ENCODE results near the gene OPCML.

DNA sequence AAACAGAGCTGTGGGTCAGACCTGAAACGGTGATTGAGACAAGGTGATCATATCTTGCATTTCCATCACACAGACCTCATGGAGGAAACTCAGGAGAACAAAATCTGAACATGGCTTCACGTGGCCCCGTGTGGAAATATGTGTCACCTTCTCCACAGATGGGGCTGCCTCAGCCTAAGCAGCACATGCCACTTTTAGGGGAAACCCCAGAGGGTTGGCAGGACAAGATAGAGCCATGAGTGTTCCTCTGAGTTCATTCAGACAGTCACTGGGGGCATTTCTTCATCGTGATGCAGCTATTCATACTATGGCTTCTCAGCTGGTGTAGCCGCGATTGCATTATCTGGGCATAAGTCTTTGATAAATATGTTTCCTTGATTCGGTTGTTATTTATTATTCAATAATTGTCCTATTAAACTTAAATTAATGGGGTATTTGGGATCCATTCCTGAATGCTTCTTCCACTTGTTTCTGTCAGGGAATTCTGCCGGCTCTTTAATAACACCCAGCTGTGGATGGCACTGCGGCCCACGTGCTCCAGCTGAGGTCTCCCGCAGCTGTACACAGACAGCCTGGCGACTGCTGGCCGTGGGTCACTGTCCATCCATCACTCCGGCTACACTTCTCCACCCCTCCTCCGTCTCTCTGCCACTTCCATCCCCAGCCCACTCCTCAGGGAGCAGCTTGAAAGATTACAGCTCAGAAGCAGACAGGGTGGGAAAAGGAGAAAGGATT, 485.1 kb downstream of the OPCML start:
- TF ChIP-seq, protein P1, sequence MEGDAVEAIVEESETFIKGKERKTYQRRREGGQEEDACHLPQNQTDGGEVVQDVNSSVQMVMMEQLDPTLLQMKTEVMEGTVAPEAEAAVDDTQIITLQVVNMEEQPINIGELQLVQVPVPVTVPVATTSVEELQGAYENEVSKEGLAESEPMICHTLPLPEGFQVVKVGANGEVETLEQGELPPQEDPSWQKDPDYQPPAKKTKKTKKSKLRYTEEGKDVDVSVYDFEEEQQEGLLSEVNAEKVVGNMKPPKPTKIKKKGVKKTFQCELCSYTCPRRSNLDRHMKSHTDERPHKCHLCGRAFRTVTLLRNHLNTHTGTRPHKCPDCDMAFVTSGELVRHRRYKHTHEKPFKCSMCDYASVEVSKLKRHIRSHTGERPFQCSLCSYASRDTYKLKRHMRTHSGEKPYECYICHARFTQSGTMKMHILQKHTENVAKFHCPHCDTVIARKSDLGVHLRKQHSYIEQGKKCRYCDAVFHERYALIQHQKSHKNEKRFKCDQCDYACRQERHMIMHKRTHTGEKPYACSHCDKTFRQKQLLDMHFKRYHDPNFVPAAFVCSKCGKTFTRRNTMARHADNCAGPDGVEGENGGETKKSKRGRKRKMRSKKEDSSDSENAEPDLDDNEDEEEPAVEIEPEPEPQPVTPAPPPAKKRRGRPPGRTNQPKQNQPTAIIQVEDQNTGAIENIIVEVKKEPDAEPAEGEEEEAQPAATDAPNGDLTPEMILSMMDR (IDR thresholded peaks at IDR 0.05), result no peak
- TF ChIP-seq POLR2A (IDR thresholded peaks at IDR 0.05), result no peak

All from transverse colon (tissue), 3 donors.